H1 (cell line): ENCODE measurements around the gene PHETA1. TPM values are rescaled to one million over a fixed set of nuclear protein-coding genes. Genes with fewer than 3 reads are reported as not detected.

Experiments
- CTCF ChIA-PET: fragments of 300-600 bp; sonication (Branson Sonifier 250); formaldehyde crosslinking; loops from one replicate; lab custom pipeline; 2021; ENCODE audit not compliant: partially characterized antibody; lab: Charles Lee
- POLR2A ChIA-PET: fragments of 300-600 bp; sonication (Branson Sonifier 250); formaldehyde crosslinking; loops from one replicate; lab custom pipeline; 2021; ENCODE audit warnings: inconsistent platforms; ENCODE audit not compliant: partially characterized antibody; lab: Charles Lee
- DNase-seq, 2 experiments: peaks; one replicate each; pipeline versions ENCODE4 v3.0.0 to v3.0.0-alpha.2; 2010 to 2022; ENCODE audit warnings: low spot score in 2 of 2, low read depth in 1 of 2, mixed read lengths in 1 of 2
- FAIRE-seq: peaks from 2 replicates; lab custom pipeline; 2011; peaks lifted over from hg19 to GRCh38; lab: Jason Lieb, UNC
- H2AFZ ChIP-seq: 2 replicates; pipeline ENCODE4 v1.8.1; 2012; ENCODE audit warnings: low read length, inconsistent platforms
- H2AK5ac ChIP-seq: 2 replicates; pipeline ENCODE4 v1.6.1; 2013; ENCODE audit warnings: low read depth, low read length
- H2BK120ac ChIP-seq: replicated peaks from 2 replicates; pipeline ENCODE3; 2013; ENCODE audit warnings: low read depth, low read length, inconsistent platforms
- H2BK12ac ChIP-seq: 2 replicates; pipeline ENCODE4 v1.6.1; 2013; ENCODE audit warnings: low read depth, low read length
- H2BK15ac ChIP-seq: 2 replicates; pipeline ENCODE4 v1.6.1; 2013; ENCODE audit warnings: low read length
- H2BK20ac ChIP-seq: 2 replicates; pipeline ENCODE4 v1.6.1; 2013; ENCODE audit warnings: low read length
- H2BK5ac ChIP-seq: 2 replicates; pipeline ENCODE4 v1.6.1; 2013; ENCODE audit warnings: low read depth, low read length
- H3K14ac ChIP-seq: 2 replicates; pipeline ENCODE4 v1.6.1; 2013; ENCODE audit warnings: inconsistent platforms; ENCODE audit not compliant: insufficient read length
- H3K18ac ChIP-seq: 2 replicates; pipeline ENCODE4 v1.6.1; 2013; ENCODE audit warnings: low read length; ENCODE audit errors: extremely low read depth
- H3K23ac ChIP-seq: 2 replicates; pipeline ENCODE4 v1.6.1; 2013; ENCODE audit warnings: inconsistent platforms; ENCODE audit not compliant: insufficient read length
- H3K23me2 ChIP-seq: 2 replicates; pipeline ENCODE4 v1.6.1; 2013; ENCODE audit warnings: low read depth, low read length
- H3K27ac ChIP-seq: 2 replicates; pipeline ENCODE4 v1.6.1; 2011; ENCODE audit warnings: low read depth, low read length, inconsistent platforms
- H3K27me3 ChIP-seq, 4 experiments: replicated peaks in 1 of 4; 1 replicate in 1 of 4; 2 replicates in 3 of 4; pipeline versions ENCODE4 v1.6.1 to v1.8.1; 2011 to 2013; ENCODE audit warnings: low read length in 3 of 4, mild to moderate bottlenecking in 3 of 4, inconsistent platforms in 2 of 4, mixed read lengths in 2 of 4, moderate library complexity in 1 of 4; ENCODE audit not compliant: control insufficient read depth in 3 of 4, insufficient read depth in 3 of 4; ENCODE audit errors: extremely low read depth in 1 of 4
- H3K36me3 ChIP-seq, 4 experiments: 2 replicates each; pipeline versions ENCODE4 v1.6.1 to v1.8.1; 2011 to 2013; ENCODE audit warnings: mild to moderate bottlenecking in 4 of 4, low read length in 3 of 4, moderate library complexity in 2 of 4, control low read depth in 1 of 4, inconsistent platforms in 1 of 4; ENCODE audit not compliant: insufficient read depth in 4 of 4, control insufficient read depth in 2 of 4
- H3K4ac ChIP-seq: replicated peaks from 2 replicates; pipeline ENCODE3; 2013; ENCODE audit warnings: low read length, low read depth, mixed read lengths, inconsistent platforms; ENCODE audit not compliant: insufficient read length
- H3K4me1 ChIP-seq, 4 experiments: replicated peaks in 1 of 4; 1 replicate in 1 of 4; 2 replicates in 3 of 4; pipeline versions ENCODE4 v1.6.1 to v1.8.1; 2011 to 2013; ENCODE audit warnings: low read length in 3 of 4, inconsistent platforms in 2 of 4, mixed read lengths in 1 of 4; ENCODE audit not compliant: insufficient read depth in 4 of 4, control insufficient read depth in 3 of 4
- H3K4me2 ChIP-seq, 2 experiments: 2 replicates each; pipeline versions ENCODE4 v1.6.1 to v1.8.1; 2011 to 2013; ENCODE audit warnings: low read depth in 2 of 2, low read length in 2 of 2, control low read depth in 1 of 2, inconsistent platforms in 1 of 2, mild to moderate bottlenecking in 1 of 2; ENCODE audit not compliant: insufficient read depth in 1 of 2
- H3K4me3 ChIP-seq, 4 experiments: fragments of 200-600, 300-600 bp in 1 of 4; sonication (generic), shearing (Covaris generic), sonication (Bioruptor Twin) in 1 of 4; 2 replicates each; pipeline versions ENCODE4 v1.5.1 to v1.8.1; 2011 to 2016; ENCODE audit warnings: low read length in 4 of 4, low read depth in 3 of 4, control low read depth in 2 of 4, inconsistent platforms in 2 of 4, mild to moderate bottlenecking in 2 of 4, mixed read lengths in 1 of 4, moderate library complexity in 1 of 4; ENCODE audit not compliant: insufficient read depth in 2 of 4; ENCODE audit errors: extremely low read depth in 1 of 4
- H3K56ac ChIP-seq: replicated peaks from 2 replicates; pipeline ENCODE3; 2013; ENCODE audit warnings: low read depth, mild to moderate bottlenecking, mixed read lengths, low read length, inconsistent platforms; ENCODE audit not compliant: insufficient read length
- H3K79me1 ChIP-seq: 2 replicates; pipeline ENCODE4 v1.6.1; 2013; ENCODE audit warnings: low read depth, low read length, control low read depth
- H3K79me2 ChIP-seq, 2 experiments: 2 replicates each; pipeline versions ENCODE4 v1.6.1 to v1.8.1; 2012 to 2013; ENCODE audit warnings: low read length in 2 of 2, mild to moderate bottlenecking in 2 of 2, inconsistent platforms in 1 of 2; ENCODE audit not compliant: insufficient read depth in 2 of 2, control insufficient read depth in 1 of 2
- H3K9ac ChIP-seq, 4 experiments: replicated peaks in 1 of 4; 1 replicate in 1 of 4; 2 replicates in 3 of 4; pipeline versions ENCODE4 v1.6.1 to v1.8.1; 2011 to 2013; ENCODE audit warnings: low read depth in 3 of 4, low read length in 3 of 4, control low read depth in 2 of 4, mild to moderate bottlenecking in 2 of 4, moderate library complexity in 2 of 4, inconsistent platforms in 1 of 4; ENCODE audit errors: extremely low read depth in 1 of 4
- H3K9me3 ChIP-seq, 2 experiments: 2 replicates each; pipeline versions ENCODE4 v1.6.1 to v1.8.1; 2012 to 2013; ENCODE audit warnings: mild to moderate bottlenecking in 2 of 2, moderate library complexity in 2 of 2, control low read depth in 1 of 2, inconsistent platforms in 1 of 2, low read depth in 1 of 2, low read length in 1 of 2, mixed read lengths in 1 of 2; ENCODE audit not compliant: insufficient read depth in 2 of 2
- H4K20me1 ChIP-seq, 2 experiments: replicated peaks in 1 of 2; 2 replicates each; pipeline versions ENCODE3 to v1.8.1; 2011 to 2013; ENCODE audit warnings: inconsistent platforms in 2 of 2, low read length in 2 of 2, mild to moderate bottlenecking in 1 of 2; ENCODE audit not compliant: insufficient read depth in 2 of 2, control insufficient read depth in 1 of 2
- H4K5ac ChIP-seq: 2 replicates; pipeline ENCODE4 v1.6.1; 2013; ENCODE audit warnings: low read length, low read depth, mixed read lengths, inconsistent platforms; ENCODE audit not compliant: insufficient read length
- H4K8ac ChIP-seq: 2 replicates; pipeline ENCODE4 v1.8.0; 2013; ENCODE audit warnings: mild to moderate bottlenecking, moderate library complexity, low read length, inconsistent platforms; ENCODE audit not compliant: insufficient read depth; ENCODE audit errors: extremely low read depth
- H4K91ac ChIP-seq: replicated peaks from 2 replicates; pipeline ENCODE3; 2013; ENCODE audit warnings: low read length, mixed read lengths, inconsistent platforms; ENCODE audit not compliant: insufficient read length
- BACH1 ChIP-seq: IDR thresholded peaks from 2 replicates; pipeline ENCODE4 v1.6.1; 2012; ENCODE audit warnings: low read length, improper control_type of control experiment
- CBX5 ChIP-seq: fragments of 300-800, 300-1000 bp; sonication (generic); IDR thresholded peaks from 2 replicates; pipeline ENCODE4 v1.7.1; 2016; ENCODE audit warnings: antibody characterized with exemption, low read length, low read depth
- FOSL1 ChIP-seq: IDR thresholded peaks from 2 replicates; pipeline ENCODE4 v1.6.1; 2011; ENCODE audit warnings: mild to moderate bottlenecking, low read depth, low read length, moderate library complexity; ENCODE audit not compliant: insufficient read depth
- WGBS, 2 experiments: shearing (Covaris generic) in 1 of 2; methylation state at CpG; one replicate each; pipeline versions ENCODE4 v1.1.6 to v1.1.7; 2013 to 2015; ENCODE audit warnings: low lambda C conversion rate in 2 of 2, mixed read lengths in 2 of 2, inconsistent platforms in 1 of 2, low coverage in 1 of 2, missing lambda C conversion rate in 1 of 2; ENCODE audit not compliant: insufficient replicate concordance in 2 of 2, insufficient coverage in 1 of 2, insufficient read length in 1 of 2; ENCODE audit errors: extremely low coverage in 1 of 2, missing lambda C conversion rate in 1 of 2; 5-methylcytosine and 5-hydroxymethylcytosine counted together
- polyA plus RNA-seq, 7 experiments: library from polyadenylated mRNA; depleted of rRNA in 3 of 7; stranded (reverse) in 5 of 7; unstranded in 2 of 7; fragments of >200 nt in 5 of 7; fragments of 200-250 nt in 2 of 7; gene quantifications; 1 replicate in 5 of 7; 2 replicates in 1 of 7; 4 replicates in 1 of 7; pipeline versions ENCODE4 v1.2.1 to v1.2.3, GENCODE V29; 2011 to 2013; ENCODE audit warnings: missing spikeins in 2 of 7, mixed read lengths in 2 of 7
- total RNA-seq: library from RNA; stranded (reverse); fragmentation: NEBNext Ultra II Directional; extraction: Animal tissue kit (Norgen Biotek cat#: 25700); gene quantifications from 2 replicates; pipeline ENCODE4 v1.2.1, GENCODE V29; 2021

The PHETA1 gene
- total and polyA plus RNA-seq, 2 of the 8 experiments (the other 6 are each of a cell fraction or from before 2014, with no cell fraction given), result 5.2 to 12.3 TPM

DNA sequence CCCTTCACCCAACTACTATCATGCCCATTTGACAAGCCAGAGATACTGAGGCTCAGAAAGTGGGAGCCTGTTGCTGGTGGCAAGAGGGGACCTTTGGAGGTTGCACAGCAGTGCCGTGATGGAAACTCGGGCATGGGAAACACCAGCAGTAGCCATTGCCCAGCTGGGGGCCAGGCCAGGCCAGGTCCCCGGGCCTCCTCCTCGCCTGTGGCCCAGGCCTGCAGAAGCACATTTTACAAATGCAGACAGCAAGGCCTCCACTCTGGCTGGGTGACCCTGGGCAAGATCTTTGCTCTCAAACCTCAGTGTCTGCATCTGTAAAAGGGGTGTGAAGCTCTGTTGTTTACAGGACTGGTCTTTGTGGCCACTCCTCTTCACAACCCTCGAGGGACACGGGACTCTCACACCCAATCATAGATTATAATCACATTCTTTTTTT is 32.3 kb upstream of the PHETA1 start:
- Histone ChIP-seq H4K91ac (no peak overlapping the region), H3K14ac (no peak overlapping the region), H3K4ac (no peak overlapping the region), H3K9me3 (no peaks in the 10 kb centered on the region), H4K20me1 (no peaks in the 10 kb centered on the region), H2BK12ac (peak overlapping the region; percentile 94; the same call in 1 of the 2 replicates), H3K18ac (no peak overlapping the region), H3K4me3 (no peak overlapping the region), H3K23ac (no peak overlapping the region), H2AFZ (no peak overlapping the region), H2BK5ac (no peak overlapping the region), H3K23me2 (peaks cover under 1% of the 10 kb centered on the region; the same call in 1 of the 2 replicates), H4K8ac (no peak overlapping the region), H4K5ac (no peak overlapping the region), H2BK15ac (no peak overlapping the region), H2BK120ac (no peak overlapping the region), H3K27me3 (no peaks in the 10 kb centered on the region), H3K9ac (no peak overlapping the region), H3K27ac (no peak overlapping the region), H3K79me2 (peaks cover 0 to 3% of the 10 kb centered on the region in 2 experiments; a peak in 1 of 4 replicates), H2AK5ac (no peak overlapping the region; the same call in 1 of the 2 replicates), H3K4me2 (no peak overlapping the region), H3K4me1 (peaks cover 0 to 17% (median 10%) of the 10 kb centered on the region in 4 experiments; a peak in 5 of 7 replicates), H3K79me1 (peaks cover 2% of the 10 kb centered on the region), H2BK20ac (no peak overlapping the region), H3K36me3 (no peaks in the 10 kb centered on the region), H3K56ac (no peak overlapping the region)
- ChIA-PET CTCF (interaction anchor here (0.6 to 22.8 kb wide), 9 partner anchors 11 to 218 kb away, joined by 3 to 838 read pairs (median 5); no protein-coding TSS in a partner anchor), POLR2A (interaction anchor here (0.6 to 1.6 kb wide), 4 partner anchors 11 to 555 kb away, joined by 3 to 4 read pairs (median 3); no protein-coding TSS in a partner anchor)
- FAIRE-seq, result no peak
- no peak for TF ChIP-seq BACH1
- no peak for TF ChIP-seq FOSL1
- no peak for TF ChIP-seq CBX5
- DNase-seq, result no peak
- WGBS, 2 experiments, result 83% methylated on average over 6 of the region's 6 CpGs; no CpG with 5 or more reads in 1 of the 2 experiments
